ENCODE data around the gene MCC.

The MCC gene

GRCh38 chr5:113115956-113116355 is 372.3 kb downstream of the MCC start:
- no peak overlapping the region for H3K4me3 Mint-ChIP-seq
- peaks cover 41% of the 10 kb centered on the region for H3K36me3 Mint-ChIP-seq (ENCODE audit: low read depth)
- H3K27me3 Mint-ChIP-seq (ENCODE audit: low read depth, poor library complexity), result no peaks in the 10 kb centered on the region
- no peak for DNase-seq
- no peak overlapping the region for H3K27ac Mint-ChIP-seq
- H3K9me3 Mint-ChIP-seq, result peaks cover 27% of the 10 kb centered on the region
- TF ChIP-seq CTCF (IDR thresholded peaks at IDR 0.05), result no peak
- no peaks in the 10 kb centered on the region for H3K4me1 Mint-ChIP-seq

DNA sequence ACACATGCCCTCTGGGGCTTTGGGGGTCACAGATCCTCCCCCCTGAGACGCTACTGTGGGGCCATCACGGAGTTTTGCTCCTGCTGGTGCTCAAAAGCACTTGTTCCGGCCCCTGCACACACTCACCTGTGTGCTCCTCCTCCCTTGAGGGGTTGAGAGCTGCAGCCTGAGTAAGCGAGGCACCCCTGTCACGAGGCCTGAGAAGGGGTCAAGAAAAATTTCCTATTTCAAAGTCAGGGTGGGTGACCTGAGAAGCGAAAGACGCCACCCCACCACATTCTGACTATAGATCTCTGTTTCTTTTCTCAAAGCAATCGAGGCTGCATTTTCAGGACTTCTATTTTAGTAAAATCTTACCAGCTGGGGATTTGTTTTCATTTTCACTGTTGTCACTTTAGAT is 373.2 kb downstream of the MCC start:
- no peaks in the 10 kb centered on the region for H3K27me3 Mint-ChIP-seq (ENCODE audit: low read depth, poor library complexity)
- H3K36me3 Mint-ChIP-seq (ENCODE audit: low read depth), result peaks cover 41% of the 10 kb centered on the region
- TF ChIP-seq CTCF (IDR thresholded peaks at IDR 0.05), result no peak
- no peak for DNase-seq
- no peaks in the 10 kb centered on the region for H3K4me1 Mint-ChIP-seq
- H3K27ac Mint-ChIP-seq, result no peak overlapping the region
- H3K9me3 Mint-ChIP-seq, result peaks cover 27% of the 10 kb centered on the region
- H3K4me3 Mint-ChIP-seq, result no peak overlapping the region

DNA sequence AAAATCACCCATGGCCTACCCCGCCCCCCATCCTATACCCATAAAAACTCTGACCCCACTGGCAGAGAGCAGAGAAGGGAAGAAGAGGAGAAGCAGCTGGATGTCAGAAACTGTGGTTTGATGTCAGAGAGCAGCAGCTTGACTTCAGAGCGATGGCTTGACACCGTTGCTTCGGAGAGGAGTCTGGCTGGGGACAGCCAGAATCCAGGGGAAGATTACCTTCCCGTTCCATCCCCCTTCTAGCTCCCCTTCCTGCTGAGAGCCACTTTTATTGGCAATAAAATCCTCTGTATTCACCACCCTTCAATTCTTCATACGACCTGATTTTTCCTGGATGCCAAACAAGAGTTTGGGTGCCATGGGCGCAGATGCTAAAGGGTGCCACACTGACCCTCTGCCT is 373.7 kb downstream of the MCC start:
- no peak overlapping the region for H3K4me3 Mint-ChIP-seq
- H3K36me3 Mint-ChIP-seq (ENCODE audit: low read depth), result peaks cover 41% of the 10 kb centered on the region
- DNase-seq, result no peak

DNA sequence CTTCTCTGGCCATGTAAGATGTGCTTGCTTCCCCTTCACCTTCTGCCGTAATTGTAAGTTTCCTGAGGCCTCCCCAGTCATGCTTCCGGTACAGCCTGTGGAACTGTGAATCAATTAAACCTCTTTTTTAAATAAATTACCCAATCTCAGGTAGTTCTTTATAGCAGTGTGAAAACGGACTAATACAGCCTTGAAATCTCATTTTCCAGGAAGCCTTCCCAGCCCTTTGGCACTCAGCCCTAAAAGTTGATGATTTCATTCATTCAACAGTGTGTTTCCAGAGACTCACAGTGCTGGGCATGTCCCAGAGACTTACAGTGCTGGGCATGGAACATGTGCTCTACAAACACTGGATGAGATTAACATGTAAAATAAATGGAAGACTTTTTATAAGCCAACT is 375.8 kb downstream of the MCC start:
- no peak for DNase-seq
- H3K36me3 Mint-ChIP-seq (ENCODE audit: low read depth), result peaks cover 41% of the 10 kb centered on the region
- no peak overlapping the region for H3K4me3 Mint-ChIP-seq
- peaks cover 27% of the 10 kb centered on the region for H3K9me3 Mint-ChIP-seq
- no peaks in the 10 kb centered on the region for H3K4me1 Mint-ChIP-seq
- no peaks in the 10 kb centered on the region for H3K27me3 Mint-ChIP-seq (ENCODE audit: low read depth, poor library complexity)
- TF ChIP-seq CTCF (IDR thresholded peaks at IDR 0.05), result no peak
- H3K27ac Mint-ChIP-seq, result no peak overlapping the region

More for the DNA sequence above, 373.7 kb downstream of the MCC start:
- no peaks in the 10 kb centered on the region for H3K27me3 Mint-ChIP-seq (ENCODE audit: low read depth, poor library complexity)
- H3K9me3 Mint-ChIP-seq, result peaks cover 27% of the 10 kb centered on the region
- no peak for TF ChIP-seq CTCF (IDR thresholded peaks at IDR 0.05)
- no peak overlapping the region for H3K27ac Mint-ChIP-seq
- H3K4me1 Mint-ChIP-seq, result no peaks in the 10 kb centered on the region

DNA sequence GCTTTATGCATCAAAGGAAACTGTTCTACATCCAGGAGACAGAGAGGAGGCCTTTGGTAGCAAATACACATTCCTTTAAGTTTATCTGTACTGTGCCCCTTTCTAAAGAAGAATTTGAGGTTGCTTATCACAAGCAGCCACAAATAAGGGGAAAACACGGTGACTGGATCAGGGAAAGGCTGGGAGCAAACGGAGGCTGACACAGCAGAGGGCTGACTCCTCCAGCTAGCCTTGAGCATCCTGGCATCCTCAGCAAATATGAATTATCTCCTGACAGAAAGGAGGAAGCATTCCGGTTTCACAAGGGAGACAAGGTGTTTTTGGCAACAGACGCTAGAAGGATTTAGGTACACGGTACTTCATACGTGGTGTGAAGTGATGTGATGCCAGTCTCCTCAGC is 378.1 kb downstream of the MCC start:
- Mint-ChIP-seq H3K27me3 (ENCODE audit: low read depth, poor library complexity) (no peaks in the 10 kb centered on the region), H3K4me1 (no peaks in the 10 kb centered on the region), H3K36me3 (ENCODE audit: low read depth) (peaks cover 31% of the 10 kb centered on the region), H3K9me3 (peaks cover 18% of the 10 kb centered on the region), H3K4me3 (no peak overlapping the region), H3K27ac (no peak overlapping the region)
- no peak for DNase-seq
- TF ChIP-seq CTCF (IDR thresholded peaks at IDR 0.05), result no peak

DNA sequence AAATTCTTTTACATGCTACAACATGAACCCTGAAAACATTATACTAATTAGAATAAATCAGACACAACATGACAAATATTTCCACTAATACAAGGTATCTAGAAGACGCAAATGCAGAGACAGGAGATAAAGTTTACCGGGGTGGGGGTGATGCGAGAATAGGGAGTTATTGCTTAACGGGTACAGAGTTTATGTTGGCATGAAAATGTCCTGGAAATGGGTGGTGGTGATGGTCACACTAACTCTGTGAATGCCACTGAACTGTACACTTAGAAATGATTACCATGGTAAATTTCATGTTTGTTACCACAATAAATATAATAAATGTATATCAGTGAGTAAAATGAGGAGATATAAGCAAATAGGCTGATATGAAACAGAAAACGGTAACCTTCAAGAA is 378.9 kb downstream of the MCC start:
- H3K36me3 Mint-ChIP-seq (ENCODE audit: low read depth), result peaks cover 24% of the 10 kb centered on the region
- TF ChIP-seq CTCF (IDR thresholded peaks at IDR 0.05), result no peak
- H3K4me1 Mint-ChIP-seq, result no peaks in the 10 kb centered on the region
- peak overlapping the region; percentile 66 for H3K27ac Mint-ChIP-seq
- no peaks in the 10 kb centered on the region for H3K27me3 Mint-ChIP-seq (ENCODE audit: low read depth, poor library complexity)
- H3K9me3 Mint-ChIP-seq, result peaks cover 10% of the 10 kb centered on the region
- no peak overlapping the region for H3K4me3 Mint-ChIP-seq
- DNase-seq, result no peak
